Right atrium auricular region (tissue), 2 donors: Measurements from ENCODE around the gene TOMM40L. TPM values are rescaled to one million over a fixed set of nuclear protein-coding genes. Genes with fewer than 3 reads are reported as not detected.

Experiments
- DNase-seq: peaks from one replicate; pipeline ENCODE4 v3.0.0-alpha.2; 2019; ENCODE audit warnings: low spot score
- H3K27ac ChIP-seq, 2 donors: fragments of 200-600 bp; sonication (generic); 1 replicate in 1 of 2; 2 replicates in 1 of 2; pipeline ENCODE4 v1.5.1; 2016 to 2019
- H3K27me3 ChIP-seq, 2 donors: fragments of 200-600 bp; sonication (generic); one replicate each; pipeline versions ENCODE4 v1.5.1 to v1.6.0; 2017 to 2019
- H3K36me3 ChIP-seq: fragments of 200-600 bp; sonication (generic); one replicate; pipeline ENCODE4 v1.5.1; 2016
- H3K4me1 ChIP-seq, 2 donors: fragments of 200-600 bp; sonication (generic); one replicate each; pipeline versions ENCODE4 v1.5.1 to v1.6.0; 2017 to 2019
- H3K4me3 ChIP-seq, 2 donors: fragments of 200-600 bp; sonication (generic); 1 replicate in 1 of 2; 2 replicates in 1 of 2; pipeline ENCODE4 v1.5.1; 2017 to 2019; ENCODE audit warnings: mild to moderate bottlenecking in 1 of 2, moderate library complexity in 1 of 2
- H3K9me3 ChIP-seq, 2 donors: fragments of 200-600 bp; sonication (generic); one replicate each; pipeline ENCODE4 v1.5.1; 2019
- CTCF ChIP-seq, 2 donors: fragments of 200-600 bp; sonication (generic); IDR thresholded peaks; one replicate each; pipeline ENCODE4 v1.5.1; 2019; ENCODE audit warnings: antibody characterized with exemption in 2 of 2
- total RNA-seq, 2 donors: library from RNA; depleted of rRNA; stranded (reverse); fragments of >200 nt; gene quantifications; one replicate each; pipeline ENCODE4 v1.1.0, GENCODE V29; 2016

Gene TOMM40L
- total RNA-seq, 2 donors from 2014 or later = 23.9 to 35.3 TPM

- no peaks in the 10 kb centered on the region for H3K9me3 ChIP-seq
- H3K4me1 ChIP-seq = peaks cover 0 to 32% of the 10 kb centered on the region in 2 donors
- no peak for DNase-seq
- peaks cover 3% of the 10 kb centered on the region for H3K36me3 ChIP-seq
- TF ChIP-seq CTCF (IDR thresholded peaks at IDR 0.05) = peak in 1 of 2 donors; percentile 41
- no peak overlapping the region for H3K27ac ChIP-seq
- H3K4me3 ChIP-seq = no peak overlapping the region
- no peaks in the 10 kb centered on the region for H3K27me3 ChIP-seq
Observed at GRCh38 chr1:161180639-161181038, 45.2 kb upstream of the TOMM40L start.

- DNase-seq = no peak
- Histone ChIP-seq H3K27ac (no peak overlapping the region), H3K27me3 (no peaks in the 10 kb centered on the region), H3K36me3 (no peaks in the 10 kb centered on the region), H3K4me3 (no peak overlapping the region), H3K9me3 (no peaks in the 10 kb centered on the region), H3K4me1 (peaks cover 0 to 28% of the 10 kb centered on the region in 2 donors)
- TF ChIP-seq CTCF (IDR thresholded peaks at IDR 0.05) = no peak
Observed at GRCh38 chr1:161182214-161182613, 43.6 kb upstream of the TOMM40L start.

- Histone ChIP-seq H3K27ac (peak overlapping the region; percentile 61 to 76), H3K36me3 (no peaks in the 10 kb centered on the region), H3K4me3 (no peak overlapping the region), H3K4me1 (peaks cover 0 to 24% of the 10 kb centered on the region in 2 donors), H3K27me3 (no peaks in the 10 kb centered on the region), H3K9me3 (no peaks in the 10 kb centered on the region)
- peak; percentile 89 for DNase-seq
- TF ChIP-seq CTCF (IDR thresholded peaks at IDR 0.05) = no peak
Observed at GRCh38 chr1:161185282-161185682, 40.6 kb upstream of the TOMM40L start.

GRCh38 chr1:161185732-161186311 is 40.0 kb upstream of the TOMM40L start:
- DNase-seq = no peak
- peaks cover 0 to 24% of the 10 kb centered on the region in 2 donors for H3K4me1 ChIP-seq
- no peak overlapping the region for H3K4me3 ChIP-seq
- peaks cover 2% of the 10 kb centered on the region for H3K36me3 ChIP-seq
- H3K27ac ChIP-seq = peak overlapping the region; percentile 61 to 76
- no peaks in the 10 kb centered on the region for H3K9me3 ChIP-seq
- TF ChIP-seq CTCF (IDR thresholded peaks at IDR 0.05) = no peak
- no peaks in the 10 kb centered on the region for H3K27me3 ChIP-seq

GRCh38 chr1:161187311-161187710 is 38.5 kb upstream of the TOMM40L start:
- Histone ChIP-seq H3K27me3 (no peaks in the 10 kb centered on the region), H3K4me1 (peaks cover 0 to 26% of the 10 kb centered on the region in 2 donors), H3K4me3 (no peak overlapping the region), H3K36me3 (peaks cover 15% of the 10 kb centered on the region), H3K27ac (no peak overlapping the region), H3K9me3 (no peaks in the 10 kb centered on the region)
- no peak for DNase-seq
- no peak for TF ChIP-seq CTCF (IDR thresholded peaks at IDR 0.05)

- H3K4me3 ChIP-seq = no peak overlapping the region
- DNase-seq = no peak
- no peak overlapping the region for H3K27ac ChIP-seq
- peaks cover 16% of the 10 kb centered on the region for H3K36me3 ChIP-seq
- H3K4me1 ChIP-seq = peaks cover 0 to 37% of the 10 kb centered on the region in 2 donors
- TF ChIP-seq CTCF (IDR thresholded peaks at IDR 0.05) = no peak
- H3K27me3 ChIP-seq = no peaks in the 10 kb centered on the region
- H3K9me3 ChIP-seq = no peaks in the 10 kb centered on the region
Observed at GRCh38 chr1:161188381-161188780, 37.5 kb upstream of the TOMM40L start.
